Activated T-cell treated with anti-CD3 and anti-CD28 coated beads, Interleukin-2, amount 50 U/mL, for 24 hours (primary cell): ENCODE measurements around the gene SLC17A1.

Source experiments
- DNase-seq: peaks from one replicate; pipeline ENCODE4 v3.0.0-alpha.2; 2020
- H3K27ac Mint-ChIP-seq: 2 replicates; pipeline ENCODE4 v1.8.0; 2020; ENCODE audit warnings: mild to moderate bottlenecking, mixed read lengths
- H3K27me3 Mint-ChIP-seq: 2 replicates; pipeline ENCODE4 v1.8.0; 2020; ENCODE audit warnings: mixed read lengths
- H3K36me3 Mint-ChIP-seq: 2 replicates; pipeline ENCODE4 v1.8.0; 2020; ENCODE audit warnings: low read depth, mixed read lengths
- H3K4me1 Mint-ChIP-seq: 2 replicates; pipeline ENCODE4 v1.8.0; 2020; ENCODE audit warnings: low read depth, mixed read lengths
- H3K4me3 Mint-ChIP-seq: 2 replicates; pipeline ENCODE4 v1.8.0; 2020; ENCODE audit warnings: mild to moderate bottlenecking, moderate library complexity, mixed read lengths
- H3K9me3 Mint-ChIP-seq: 2 replicates; pipeline ENCODE4 v1.8.0; 2020; ENCODE audit warnings: mixed read lengths

SLC17A1 gene

GRCh38 chr6:25794784-25795183 is 37.1 kb downstream of the SLC17A1 start:
- Mint-ChIP-seq H3K36me3 (no peaks in the 10 kb centered on the region), H3K4me3 (no peak overlapping the region), H3K27ac (no peak overlapping the region), H3K4me1 (no peaks in the 10 kb centered on the region), H3K27me3 (peaks cover 6% of the 10 kb centered on the region), H3K9me3 (no peaks in the 10 kb centered on the region)
- no peak for DNase-seq

GRCh38 chr6:25793970-25794369 is 37.9 kb downstream of the SLC17A1 start:
- no peak overlapping the region for H3K4me3 Mint-ChIP-seq
- peaks cover 3% of the 10 kb centered on the region for H3K4me1 Mint-ChIP-seq
- H3K9me3 Mint-ChIP-seq, result no peaks in the 10 kb centered on the region
- H3K27ac Mint-ChIP-seq, result no peak overlapping the region
- peaks cover 6% of the 10 kb centered on the region for H3K27me3 Mint-ChIP-seq
- H3K36me3 Mint-ChIP-seq, result no peaks in the 10 kb centered on the region
- no peak for DNase-seq

- Mint-ChIP-seq H3K4me3 (no peak overlapping the region), H3K27ac (no peak overlapping the region), H3K4me1 (peaks cover 11% of the 10 kb centered on the region), H3K27me3 (no peaks in the 10 kb centered on the region), H3K36me3 (no peaks in the 10 kb centered on the region), H3K9me3 (no peaks in the 10 kb centered on the region)
- DNase-seq, result no peak
Measured at GRCh38 chr6:25792016-25792415, 39.8 kb downstream of the SLC17A1 start.

DNA sequence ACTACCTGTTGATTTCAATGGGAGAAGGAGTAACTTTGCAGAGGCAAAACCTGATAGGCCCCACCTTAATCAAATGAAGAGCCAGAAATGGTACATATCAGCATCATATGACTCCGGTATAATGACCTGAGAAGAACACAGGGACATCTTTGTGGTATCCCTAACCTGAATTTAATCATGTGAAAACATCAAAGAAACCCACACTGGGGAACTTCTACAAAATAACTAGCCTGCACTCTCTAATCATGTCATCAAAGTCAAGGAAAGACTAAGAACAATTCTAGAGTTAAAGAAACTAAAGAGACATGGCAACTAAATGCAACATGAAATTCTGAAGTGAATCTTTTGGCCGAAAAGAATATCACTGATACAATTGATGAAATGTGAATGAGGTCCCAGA is 42.4 kb downstream of the SLC17A1 start:
- Mint-ChIP-seq H3K27me3 (no peaks in the 10 kb centered on the region), H3K9me3 (no peaks in the 10 kb centered on the region), H3K36me3 (no peaks in the 10 kb centered on the region), H3K27ac (no peak overlapping the region), H3K4me1 (peaks cover 11% of the 10 kb centered on the region), H3K4me3 (no peak overlapping the region)
- no peak for DNase-seq

DNA sequence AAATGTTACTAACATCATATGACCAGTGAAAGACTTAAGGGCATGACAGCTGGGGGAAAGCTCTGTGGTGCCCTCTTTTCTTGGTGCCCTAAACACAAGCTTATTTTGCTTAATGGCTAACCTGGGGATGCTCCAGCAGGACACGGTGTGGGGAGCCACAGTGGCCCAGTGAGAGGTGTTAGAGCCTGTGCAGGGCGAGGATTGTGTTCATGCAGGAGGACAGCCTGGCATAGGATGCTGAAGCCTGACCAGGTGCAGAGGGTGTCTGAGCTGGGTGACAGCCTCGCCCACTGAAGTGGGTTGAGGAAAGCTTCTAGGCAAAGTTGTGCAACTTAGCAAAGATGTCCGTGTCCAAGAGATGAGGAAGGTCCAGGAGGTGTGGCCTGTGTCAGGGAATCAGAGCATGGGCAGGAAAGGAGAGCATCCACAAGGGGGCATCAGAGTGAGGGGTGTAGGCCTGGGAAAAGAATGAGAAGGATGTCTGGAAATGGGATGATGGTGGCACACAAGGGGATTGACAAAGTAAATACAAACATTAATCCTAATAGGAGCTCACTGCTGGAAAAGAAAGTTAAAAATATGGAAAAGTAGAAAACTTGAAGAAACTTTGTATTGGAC is 43.4 kb downstream of the SLC17A1 start:
- Mint-ChIP-seq H3K9me3 (no peaks in the 10 kb centered on the region), H3K27ac (no peak overlapping the region), H3K36me3 (no peaks in the 10 kb centered on the region), H3K27me3 (no peaks in the 10 kb centered on the region), H3K4me1 (peaks cover 11% of the 10 kb centered on the region), H3K4me3 (no peak overlapping the region)
- DNase-seq, result peak; percentile 44

DNA sequence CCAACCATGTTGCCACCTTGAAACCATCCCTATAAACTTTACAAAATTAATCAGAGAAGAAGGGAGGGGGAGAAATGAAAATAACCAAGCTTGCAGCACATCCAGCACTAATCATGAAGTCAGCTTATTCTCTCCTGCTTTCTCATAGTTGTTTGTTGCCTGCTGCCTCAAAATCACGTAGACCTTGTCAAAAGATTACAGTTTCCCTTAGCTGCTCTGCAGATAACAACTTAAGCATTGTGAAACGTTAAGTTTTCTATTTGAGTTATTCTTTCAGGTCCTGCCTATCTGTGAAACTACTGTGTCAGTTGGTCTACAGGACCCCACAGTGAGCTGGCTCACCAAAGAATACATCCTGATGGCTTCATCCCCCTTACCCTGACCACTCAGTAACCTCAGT is 44.4 kb downstream of the SLC17A1 start:
- no peaks in the 10 kb centered on the region for H3K27me3 Mint-ChIP-seq
- H3K4me3 Mint-ChIP-seq, result no peak overlapping the region
- no peaks in the 10 kb centered on the region for H3K36me3 Mint-ChIP-seq
- peaks cover 11% of the 10 kb centered on the region for H3K4me1 Mint-ChIP-seq
- no peak for DNase-seq
- H3K9me3 Mint-ChIP-seq, result no peaks in the 10 kb centered on the region
- no peak overlapping the region for H3K27ac Mint-ChIP-seq

DNA sequence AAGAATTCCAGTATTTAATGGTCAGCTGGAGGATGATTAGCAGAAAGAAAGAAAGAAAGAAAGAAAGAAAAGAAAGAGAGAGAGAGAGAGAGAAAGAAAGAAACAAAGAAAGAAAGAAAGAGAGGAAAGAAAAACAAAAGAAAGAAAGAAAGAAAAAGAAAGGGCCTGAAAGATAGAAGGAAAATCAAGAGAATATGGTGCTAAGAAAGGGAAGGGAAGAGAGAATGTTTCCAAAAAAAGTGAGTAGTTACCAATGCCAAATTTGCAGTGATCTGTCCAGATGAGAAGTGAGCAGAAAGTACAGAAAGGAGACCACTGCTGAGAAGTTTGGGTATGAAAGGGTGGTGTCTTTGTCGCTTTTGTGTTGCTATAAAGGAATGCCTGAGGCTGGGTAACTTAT is 50.7 kb downstream of the SLC17A1 start:
- no peak for DNase-seq
- H3K36me3 Mint-ChIP-seq, result no peaks in the 10 kb centered on the region
- no peak overlapping the region for H3K4me3 Mint-ChIP-seq
- peaks cover 20% of the 10 kb centered on the region for H3K4me1 Mint-ChIP-seq
- peaks cover 16% of the 10 kb centered on the region for H3K27me3 Mint-ChIP-seq
- H3K9me3 Mint-ChIP-seq, result no peaks in the 10 kb centered on the region
- no peak overlapping the region for H3K27ac Mint-ChIP-seq

DNA sequence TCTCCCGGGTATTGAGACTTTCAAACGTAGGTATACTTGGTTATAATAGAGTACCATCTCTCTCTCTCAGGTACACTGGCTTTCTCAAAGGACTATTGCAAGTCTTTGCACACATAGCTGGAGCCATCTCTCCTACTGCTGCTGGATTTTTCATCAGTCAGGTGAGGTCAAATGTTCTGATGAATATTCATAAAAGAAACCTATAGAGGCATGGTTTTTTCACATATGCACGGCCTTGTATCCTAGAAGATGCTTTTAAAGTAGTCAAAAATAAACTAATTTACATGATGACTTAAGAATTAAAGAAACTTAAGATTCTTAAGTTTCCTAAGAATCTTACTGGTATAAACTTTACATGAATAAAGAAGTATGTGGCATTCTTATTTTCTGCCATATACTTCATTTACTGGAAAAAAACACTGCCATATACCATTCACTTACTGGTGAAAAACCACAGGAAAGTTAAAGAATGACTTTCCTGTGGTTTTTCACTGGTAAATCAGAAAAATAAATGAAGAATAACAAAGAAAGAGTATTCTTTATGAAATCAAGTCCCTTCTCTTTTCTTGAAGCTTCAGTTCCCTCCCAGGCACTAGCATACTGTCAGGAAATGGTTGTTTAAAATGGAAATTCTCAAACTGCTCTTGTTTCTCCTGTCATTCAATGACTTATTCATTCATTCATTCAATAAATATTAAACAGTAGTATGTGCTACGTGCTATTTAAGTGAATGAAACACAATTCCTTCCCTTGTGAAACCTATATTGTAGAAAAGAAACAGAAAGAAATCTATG is 53.8 kb downstream of the SLC17A1 start:
- Mint-ChIP-seq H3K36me3 (no peaks in the 10 kb centered on the region), H3K27ac (peak overlapping the region; percentile 63), H3K9me3 (no peaks in the 10 kb centered on the region), H3K27me3 (peaks cover 26% of the 10 kb centered on the region), H3K4me3 (no peak overlapping the region), H3K4me1 (peaks cover 20% of the 10 kb centered on the region)
- no peak for DNase-seq

DNA sequence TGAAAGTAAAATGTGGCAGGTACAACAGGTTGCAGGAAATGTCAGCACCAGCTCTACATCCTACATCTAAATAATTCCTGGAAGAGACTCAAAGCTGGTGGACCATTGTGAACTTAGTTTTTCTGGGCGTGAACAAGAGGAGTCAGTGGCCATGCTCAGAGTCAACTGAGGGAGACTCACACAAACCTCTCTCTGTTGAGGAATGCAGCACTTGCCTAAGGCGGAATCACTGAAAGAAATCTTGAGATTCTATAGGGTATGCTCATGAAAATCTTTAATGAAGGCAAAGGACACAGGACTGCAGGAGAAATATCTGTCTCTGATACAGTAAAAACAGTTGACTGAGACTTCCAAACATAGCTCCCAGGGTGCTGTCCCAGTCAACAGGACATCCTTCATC is 54.8 kb downstream of the SLC17A1 start:
- DNase-seq, result no peak
- H3K27ac Mint-ChIP-seq, result no peak overlapping the region
- H3K9me3 Mint-ChIP-seq, result no peaks in the 10 kb centered on the region
- peaks cover 29% of the 10 kb centered on the region for H3K27me3 Mint-ChIP-seq
- peaks cover 20% of the 10 kb centered on the region for H3K4me1 Mint-ChIP-seq
- H3K36me3 Mint-ChIP-seq, result no peaks in the 10 kb centered on the region
- H3K4me3 Mint-ChIP-seq, result no peak overlapping the region

DNA sequence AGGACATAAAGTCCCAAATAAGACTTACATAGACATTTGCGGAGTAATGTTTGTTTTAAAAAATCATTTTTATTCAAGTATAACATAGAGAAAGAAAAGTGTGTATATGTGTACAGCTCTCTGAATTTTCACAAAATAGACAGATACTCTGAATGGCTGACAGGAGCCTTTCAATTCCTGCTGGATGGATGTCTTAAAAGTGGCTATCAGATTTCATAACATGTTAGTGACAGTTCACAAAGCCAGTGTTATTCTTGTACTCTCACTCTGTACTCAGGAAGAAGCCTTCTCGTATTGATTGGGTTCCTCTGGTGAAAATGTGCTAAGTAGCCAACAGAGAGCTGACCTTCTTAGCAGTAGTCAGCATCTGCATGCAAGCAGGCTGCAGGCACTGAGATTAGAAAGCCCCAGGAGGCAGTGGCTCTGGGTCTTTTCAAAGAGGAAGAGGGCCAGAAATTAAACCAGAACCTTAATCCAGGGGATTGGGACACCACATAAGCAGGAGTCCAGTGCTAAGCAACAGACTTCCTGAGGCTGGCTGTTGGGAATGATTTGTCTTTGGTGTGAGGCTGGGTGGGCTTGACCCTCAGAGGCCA is 57.6 kb downstream of the SLC17A1 start:
- no peaks in the 10 kb centered on the region for H3K36me3 Mint-ChIP-seq
- H3K4me3 Mint-ChIP-seq, result no peak overlapping the region
- H3K27ac Mint-ChIP-seq, result no peak overlapping the region
- H3K4me1 Mint-ChIP-seq, result peaks cover 20% of the 10 kb centered on the region
- DNase-seq, result no peak
- peaks cover 29% of the 10 kb centered on the region for H3K27me3 Mint-ChIP-seq
- no peaks in the 10 kb centered on the region for H3K9me3 Mint-ChIP-seq

DNA sequence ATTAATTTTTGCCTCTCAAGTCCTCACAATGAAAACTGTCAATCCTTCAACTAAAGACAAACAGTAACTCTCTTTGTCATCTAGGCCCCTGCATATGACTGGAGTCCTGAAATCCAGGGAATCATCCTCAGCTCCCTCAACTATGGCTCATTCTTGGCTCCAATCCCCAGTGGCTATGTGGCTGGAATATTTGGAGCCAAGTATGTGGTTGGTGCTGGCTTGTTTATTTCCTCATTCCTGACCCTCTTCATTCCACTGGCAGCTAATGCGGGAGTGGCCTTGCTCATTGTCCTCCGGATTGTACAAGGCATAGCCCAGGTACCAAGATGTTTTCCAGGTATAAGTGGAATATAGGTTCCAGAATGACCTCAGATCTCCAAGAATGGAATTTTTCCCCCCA is 61.9 kb downstream of the SLC17A1 start:
- no peak overlapping the region for H3K27ac Mint-ChIP-seq
- H3K9me3 Mint-ChIP-seq, result no peaks in the 10 kb centered on the region
- no peaks in the 10 kb centered on the region for H3K36me3 Mint-ChIP-seq
- no peaks in the 10 kb centered on the region for H3K4me1 Mint-ChIP-seq
- no peak overlapping the region for H3K4me3 Mint-ChIP-seq
- no peak for DNase-seq
- H3K27me3 Mint-ChIP-seq, result peaks cover 27% of the 10 kb centered on the region

- no peaks in the 10 kb centered on the region for H3K4me1 Mint-ChIP-seq
- H3K9me3 Mint-ChIP-seq, result no peaks in the 10 kb centered on the region
- H3K4me3 Mint-ChIP-seq, result no peak overlapping the region
- H3K27ac Mint-ChIP-seq, result no peak overlapping the region
- H3K36me3 Mint-ChIP-seq, result no peaks in the 10 kb centered on the region
- peaks cover 23% of the 10 kb centered on the region for H3K27me3 Mint-ChIP-seq
- no peak for DNase-seq
Measured at GRCh38 chr6:25768566-25768965, 63.3 kb downstream of the SLC17A1 start.

GRCh38 chr6:25764611-25765010 is 67.2 kb downstream of the SLC17A1 start:
- H3K4me3 Mint-ChIP-seq, result no peak overlapping the region
- H3K4me1 Mint-ChIP-seq, result no peaks in the 10 kb centered on the region
- DNase-seq, result no peak
- no peaks in the 10 kb centered on the region for H3K9me3 Mint-ChIP-seq
- H3K27me3 Mint-ChIP-seq, result peaks cover 15% of the 10 kb centered on the region
- no peak overlapping the region for H3K27ac Mint-ChIP-seq
- no peaks in the 10 kb centered on the region for H3K36me3 Mint-ChIP-seq

DNA sequence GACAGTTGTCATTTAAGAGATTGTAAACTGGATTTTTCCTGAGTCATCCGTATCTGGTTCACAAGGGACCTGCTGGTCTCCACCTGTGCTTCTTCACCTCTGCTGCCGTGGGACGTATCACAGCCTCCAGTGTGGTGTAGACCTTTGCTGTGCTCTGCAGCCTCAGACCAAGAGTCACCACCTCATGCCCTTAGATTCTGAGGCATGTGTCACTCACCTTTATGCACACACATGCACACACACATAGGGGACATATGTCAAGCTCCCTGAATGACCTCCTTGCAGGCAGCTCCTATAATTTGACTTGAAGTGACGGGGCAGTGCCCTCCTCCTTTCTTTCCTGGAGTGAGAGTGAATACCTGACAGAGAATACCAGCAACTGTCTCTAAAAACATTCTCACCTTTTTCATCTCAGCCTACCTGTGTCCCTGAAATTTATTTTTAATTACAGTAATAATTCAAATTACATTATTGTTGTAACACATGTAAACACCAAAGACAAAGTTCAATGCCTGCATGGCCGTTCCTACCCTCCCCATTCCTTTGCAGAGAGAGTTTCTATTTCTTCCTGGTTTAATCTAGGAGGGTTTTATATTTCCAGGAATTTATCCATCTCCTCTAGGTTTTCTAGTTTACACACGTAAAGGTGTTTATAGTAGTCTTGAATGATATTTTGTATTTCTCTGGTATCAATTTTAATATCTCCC is 73.8 kb downstream of the SLC17A1 start:
- H3K4me1 Mint-ChIP-seq, result no peaks in the 10 kb centered on the region
- no peaks in the 10 kb centered on the region for H3K9me3 Mint-ChIP-seq
- H3K27ac Mint-ChIP-seq, result no peak overlapping the region
- DNase-seq, result no peak
- H3K27me3 Mint-ChIP-seq, result peaks cover 12% of the 10 kb centered on the region
- H3K36me3 Mint-ChIP-seq, result no peaks in the 10 kb centered on the region
- H3K4me3 Mint-ChIP-seq, result no peak overlapping the region
